Esophagus (tissue), 2 donors: Measurements from ENCODE around the gene GP5. TPM values are rescaled to one million over a fixed set of nuclear protein-coding genes. Genes with fewer than 3 reads are reported as not detected.
A peak's percentile ranks its signal among the peaks of the same experiment; 100 is the strongest.

ENCODE experiments used
- H3K27ac ChIP-seq, 2 donors: one replicate each; pipeline ENCODE4 v1.5.1; 2013; ENCODE audit warnings: low read depth in 2 of 2, mild to moderate bottlenecking in 2 of 2, inconsistent platforms in 1 of 2, low read length in 1 of 2, moderate library complexity in 1 of 2
- H3K27me3 ChIP-seq, 2 donors: one replicate each; pipeline ENCODE4 v1.6.1; 2013; ENCODE audit warnings: low read length in 2 of 2, control low read depth in 1 of 2, mild to moderate bottlenecking in 1 of 2; ENCODE audit not compliant: insufficient read depth in 2 of 2, control insufficient read depth in 1 of 2
- H3K36me3 ChIP-seq, 2 donors: one replicate each; pipeline ENCODE4 v1.6.1; 2013; ENCODE audit warnings: low read length in 1 of 2; ENCODE audit not compliant: control insufficient read depth in 2 of 2, insufficient read depth in 2 of 2
- H3K4me1 ChIP-seq, 2 donors: one replicate each; pipeline ENCODE4 v1.6.1; 2013; ENCODE audit warnings: low read length in 1 of 2; ENCODE audit not compliant: control insufficient read depth in 2 of 2, insufficient read depth in 2 of 2
- H3K4me3 ChIP-seq, 2 donors: one replicate each; pipeline ENCODE4 v1.5.1; 2013; ENCODE audit warnings: low read length in 2 of 2, mild to moderate bottlenecking in 2 of 2, low read depth in 1 of 2, moderate library complexity in 1 of 2
- H3K9me3 ChIP-seq, 2 donors: one replicate each; pipeline ENCODE4 v1.6.1; 2013; ENCODE audit warnings: mild to moderate bottlenecking in 2 of 2, low read depth in 1 of 2, low read length in 1 of 2, moderate library complexity in 1 of 2; ENCODE audit not compliant: control insufficient read depth in 2 of 2, insufficient read depth in 1 of 2
- WGBS, 2 donors: extraction: QIAGEN DNeasy Blood & Tissue Kit; methylation state at CpG; one replicate each; pipeline ENCODE4 v1.1.7; 2013; 5-methylcytosine and 5-hydroxymethylcytosine counted together
- polyA plus RNA-seq, 2 donors: library from polyadenylated mRNA; stranded (reverse); fragments of 200-250 nt; gene quantifications; one replicate each; pipeline ENCODE4 v1.2.3, GENCODE V29; 2013
- donor health status: healthy with polysubstance abuse.
- donor health status: Bipolar disorder and iron deficiency.

GP5 gene, protein sequence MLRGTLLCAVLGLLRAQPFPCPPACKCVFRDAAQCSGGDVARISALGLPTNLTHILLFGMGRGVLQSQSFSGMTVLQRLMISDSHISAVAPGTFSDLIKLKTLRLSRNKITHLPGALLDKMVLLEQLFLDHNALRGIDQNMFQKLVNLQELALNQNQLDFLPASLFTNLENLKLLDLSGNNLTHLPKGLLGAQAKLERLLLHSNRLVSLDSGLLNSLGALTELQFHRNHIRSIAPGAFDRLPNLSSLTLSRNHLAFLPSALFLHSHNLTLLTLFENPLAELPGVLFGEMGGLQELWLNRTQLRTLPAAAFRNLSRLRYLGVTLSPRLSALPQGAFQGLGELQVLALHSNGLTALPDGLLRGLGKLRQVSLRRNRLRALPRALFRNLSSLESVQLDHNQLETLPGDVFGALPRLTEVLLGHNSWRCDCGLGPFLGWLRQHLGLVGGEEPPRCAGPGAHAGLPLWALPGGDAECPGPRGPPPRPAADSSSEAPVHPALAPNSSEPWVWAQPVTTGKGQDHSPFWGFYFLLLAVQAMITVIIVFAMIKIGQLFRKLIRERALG
- under 1 TPM in 1 of 2 donors, not detected in 1; 0.01 TPM for polyA plus RNA-seq

DNA sequence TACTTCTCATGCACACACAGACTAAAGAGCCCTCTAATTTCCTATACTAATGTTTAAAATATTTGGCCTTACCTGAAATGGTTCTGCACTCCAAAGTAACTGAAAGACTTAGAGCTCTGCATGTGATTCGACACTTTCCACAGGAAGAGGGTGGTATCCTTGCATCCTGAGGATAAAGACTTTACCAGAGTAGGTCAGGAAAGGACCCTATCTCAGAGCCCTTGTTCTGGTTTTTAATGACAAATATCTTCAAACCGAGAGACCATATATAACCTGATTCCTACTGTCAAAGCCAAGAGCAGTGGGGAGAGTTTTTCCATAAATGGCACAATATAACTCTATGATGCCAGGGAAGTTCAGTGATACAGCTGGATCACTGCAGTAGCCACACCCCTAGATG, at the start of gene GP5:
GP5 (minus strand) TSS at position 101 of the 400 bp plus-strand sequence. CDS start 984 bp downstream, outside the sequence.
- peaks cover 4 to 11% of the 10 kb centered on the region in 2 donors for H3K4me1 ChIP-seq
- H3K36me3 ChIP-seq: no peaks in the 10 kb centered on the region
- H3K9me3 ChIP-seq: no peaks in the 10 kb centered on the region
- 72 to 74% methylated on average over 2 of the region's 2 CpGs for WGBS, 2 donors
- H3K4me3 ChIP-seq: peak within 1 kb of the TSS in 1 of 2 donors; percentile 38
- no peaks in the 10 kb centered on the region for H3K27me3 ChIP-seq
- no peak within 1 kb of the TSS for H3K27ac ChIP-seq

DNA sequence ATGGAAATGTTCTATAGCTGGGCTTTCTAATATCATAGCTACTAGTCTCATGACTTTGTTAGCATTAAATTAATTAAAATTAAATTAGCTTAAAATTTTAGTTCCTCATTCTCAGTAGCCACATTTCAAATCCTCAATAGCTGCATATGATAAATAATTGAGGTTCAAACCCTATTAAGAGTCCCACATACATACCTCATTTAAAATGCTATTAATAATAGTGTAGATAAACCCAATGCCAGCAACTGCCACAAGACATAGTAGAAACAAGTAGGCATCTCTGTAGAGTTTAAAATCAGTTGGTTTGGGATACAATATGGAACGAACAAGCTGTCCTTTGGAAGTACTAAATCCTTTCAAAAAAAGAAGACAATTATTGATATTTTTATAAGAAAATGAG, 48.6 kb upstream of the GP5 start:
- H3K27me3 ChIP-seq: no peaks in the 10 kb centered on the region
- H3K9me3 ChIP-seq: no peaks in the 10 kb centered on the region
- H3K4me3 ChIP-seq: no peak overlapping the region
- H3K27ac ChIP-seq: no peak overlapping the region
- H3K36me3 ChIP-seq: peaks cover 5 to 11% of the 10 kb centered on the region in 2 donors
- 88 to 95% methylated on average over 1 of the region's 1 CpG for WGBS, 2 donors
- no peaks in the 10 kb centered on the region for H3K4me1 ChIP-seq

DNA sequence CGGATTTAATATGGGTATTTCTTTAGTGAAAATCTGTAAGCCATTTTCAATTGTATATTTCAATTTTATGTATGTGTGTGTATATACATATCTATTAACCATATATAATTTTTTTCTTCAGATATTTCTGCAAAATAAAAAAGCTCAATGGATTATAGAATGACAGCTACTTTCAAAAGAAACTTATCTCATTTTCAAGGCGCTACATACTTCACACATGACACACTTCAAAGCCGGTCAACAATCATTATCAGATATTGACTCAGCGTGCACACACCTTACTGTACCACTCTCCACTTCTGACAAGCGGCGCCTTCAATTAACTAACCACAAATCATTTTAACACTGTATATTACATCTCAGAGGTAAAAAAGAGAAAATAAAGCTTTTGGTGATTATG, 48.1 kb upstream of the GP5 start:
- peaks cover 5 to 11% of the 10 kb centered on the region in 2 donors for H3K36me3 ChIP-seq
- H3K4me3 ChIP-seq: no peak overlapping the region
- whole genome bisulfite sequencing, 2 donors: 66 to 90% methylated on average over 6 of the region's 6 CpGs
- no peaks in the 10 kb centered on the region for H3K9me3 ChIP-seq
- no peaks in the 10 kb centered on the region for H3K27me3 ChIP-seq
- no peak overlapping the region for H3K27ac ChIP-seq
- H3K4me1 ChIP-seq: no peaks in the 10 kb centered on the region

DNA sequence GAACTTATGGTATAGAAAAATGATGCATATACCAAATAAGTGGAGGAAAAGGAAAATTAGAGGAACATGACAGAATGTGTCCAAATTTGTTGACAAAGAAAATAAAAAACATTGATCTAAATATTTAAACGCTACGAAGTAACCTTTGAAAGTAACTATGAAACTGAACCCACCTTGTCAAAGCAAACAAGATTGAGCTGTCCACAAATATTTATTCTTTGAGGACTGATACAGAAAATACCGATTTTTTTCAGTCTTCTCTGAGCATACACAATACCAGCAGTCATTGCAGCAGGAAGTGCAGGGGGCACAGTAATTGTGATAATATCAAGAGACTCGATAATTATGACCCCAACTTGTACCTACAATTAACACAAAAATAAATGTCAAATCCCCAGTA, 47.7 kb upstream of the GP5 start:
- Histone ChIP-seq H3K4me1 (no peaks in the 10 kb centered on the region), H3K4me3 (no peak overlapping the region), H3K27ac (no peak overlapping the region), H3K36me3 (peaks cover 5 to 11% of the 10 kb centered on the region in 2 donors), H3K9me3 (no peaks in the 10 kb centered on the region), H3K27me3 (no peaks in the 10 kb centered on the region)
- 59 to 82% methylated on average over 4 of the region's 4 CpGs for WGBS, 2 donors

DNA sequence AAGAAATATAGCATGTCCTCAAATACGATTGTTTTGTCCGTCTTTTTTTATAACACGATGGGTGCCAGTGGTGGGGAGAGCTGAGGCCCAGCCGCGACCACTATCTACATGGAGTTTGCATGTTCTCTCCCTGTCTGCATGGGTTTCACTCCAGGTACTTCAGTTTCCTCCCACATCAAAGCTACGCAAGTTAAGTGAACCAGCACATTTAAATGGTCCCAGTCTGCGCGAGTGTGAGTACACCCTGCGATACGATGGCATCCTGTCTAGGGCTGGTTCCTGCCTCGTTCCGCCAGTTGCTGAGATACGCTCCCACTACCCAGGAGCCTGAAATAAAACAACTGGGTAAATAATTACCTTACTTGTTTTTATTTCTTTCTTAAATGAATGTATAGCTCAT, 47.1 kb upstream of the GP5 start:
- Histone ChIP-seq H3K27me3 (no peaks in the 10 kb centered on the region), H3K9me3 (no peaks in the 10 kb centered on the region), H3K4me3 (no peak overlapping the region), H3K36me3 (peaks cover 0 to 6% of the 10 kb centered on the region in 2 donors), H3K27ac (no peak overlapping the region), H3K4me1 (no peaks in the 10 kb centered on the region)
- WGBS, 2 donors: 93 to 95% methylated on average over 13 of the region's 13 CpGs

DNA sequence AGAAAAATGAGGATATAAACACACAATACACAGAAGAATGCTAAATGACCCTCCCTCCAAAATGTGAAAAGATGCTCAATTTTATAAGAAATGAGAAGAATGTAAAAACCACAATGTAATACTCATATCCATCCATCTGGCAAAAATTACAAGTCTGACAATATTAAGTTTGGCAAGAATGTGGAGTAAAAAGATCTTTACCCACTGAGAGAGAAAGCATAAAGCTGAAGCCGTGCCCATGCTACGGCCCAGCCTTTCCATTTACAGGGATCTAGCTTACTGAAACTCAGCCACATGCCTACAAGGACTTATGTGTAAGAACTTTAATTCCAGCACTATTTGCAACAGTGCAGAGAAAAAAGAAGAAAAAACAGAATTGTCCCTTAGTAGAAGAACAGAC, 44.8 kb upstream of the GP5 start:
- H3K9me3 ChIP-seq: no peaks in the 10 kb centered on the region
- H3K36me3 ChIP-seq: peaks cover 3 to 4% of the 10 kb centered on the region in 2 donors
- 94 to 95% methylated on average over 2 of the region's 2 CpGs for WGBS, 2 donors

DNA sequence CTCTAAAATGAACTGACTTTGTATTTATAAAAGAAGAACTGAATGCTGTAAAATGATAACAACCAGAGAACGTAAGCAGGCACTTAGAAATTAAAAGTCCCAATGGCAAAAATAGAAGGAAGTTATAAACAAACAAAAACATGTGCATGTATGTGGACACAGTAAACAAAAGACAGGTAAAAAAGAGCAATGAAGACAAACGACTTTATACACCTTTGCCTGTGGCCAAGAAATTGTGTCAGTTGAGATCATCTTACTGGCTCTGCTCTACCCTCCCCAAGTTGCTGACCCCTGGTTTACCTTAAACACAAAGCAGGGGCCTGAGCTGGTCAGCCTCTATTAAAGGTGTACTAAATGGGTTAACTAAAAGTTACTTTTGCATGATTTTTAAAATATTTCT, 41.7 kb upstream of the GP5 start:
- 46 to 58% methylated on average over 2 of the region's 2 CpGs for WGBS, 2 donors
- H3K9me3 ChIP-seq: no peaks in the 10 kb centered on the region
- no peak overlapping the region for H3K4me3 ChIP-seq
- peaks cover 2 to 4% of the 10 kb centered on the region in 2 donors for H3K36me3 ChIP-seq
- no peaks in the 10 kb centered on the region for H3K4me1 ChIP-seq
- H3K27me3 ChIP-seq: no peaks in the 10 kb centered on the region
- no peak overlapping the region for H3K27ac ChIP-seq

More for the DNA sequence above, 44.8 kb upstream of the GP5 start:
- Histone ChIP-seq H3K27me3 (no peaks in the 10 kb centered on the region), H3K27ac (no peak overlapping the region), H3K4me3 (no peak overlapping the region), H3K4me1 (no peaks in the 10 kb centered on the region)

DNA sequence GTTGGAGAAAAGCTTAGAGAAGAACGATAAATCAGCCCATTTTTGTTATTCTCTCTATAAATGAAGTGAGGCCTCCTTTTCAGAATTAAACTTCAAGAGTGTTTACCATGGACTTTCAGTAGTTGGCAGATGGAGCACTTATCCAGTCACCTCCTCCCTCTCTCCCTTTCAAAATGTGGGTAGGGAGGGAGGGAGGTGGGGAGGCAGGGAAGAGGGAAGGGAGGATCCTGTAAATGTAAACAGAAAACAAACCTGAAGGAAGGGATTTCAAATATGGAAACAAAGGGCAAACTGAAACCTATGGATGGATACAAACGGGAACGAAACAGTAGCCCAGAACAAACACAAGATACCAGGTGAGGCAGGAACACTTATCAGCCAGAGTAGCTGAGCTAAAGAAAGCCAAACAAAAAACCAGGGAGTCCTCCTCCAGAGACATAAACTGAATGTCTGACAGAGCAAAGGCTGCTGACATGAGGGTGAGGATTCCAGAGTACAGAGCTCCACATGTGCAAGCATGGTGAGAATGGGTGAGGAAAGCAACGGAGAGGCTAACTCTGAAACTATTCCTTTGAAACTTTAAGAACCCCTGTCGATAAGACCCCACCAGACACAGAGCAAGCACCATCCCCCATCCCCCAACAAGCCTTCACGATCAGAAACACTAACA, 41.0 kb upstream of the GP5 start:
- no peaks in the 10 kb centered on the region for H3K27me3 ChIP-seq
- no peaks in the 10 kb centered on the region for H3K9me3 ChIP-seq
- peaks cover 2 to 4% of the 10 kb centered on the region in 2 donors for H3K36me3 ChIP-seq
- H3K27ac ChIP-seq: no peak overlapping the region
- 74 to 76% methylated on average over 6 of the region's 6 CpGs for WGBS, 2 donors
- no peaks in the 10 kb centered on the region for H3K4me1 ChIP-seq
- no peak overlapping the region for H3K4me3 ChIP-seq

DNA sequence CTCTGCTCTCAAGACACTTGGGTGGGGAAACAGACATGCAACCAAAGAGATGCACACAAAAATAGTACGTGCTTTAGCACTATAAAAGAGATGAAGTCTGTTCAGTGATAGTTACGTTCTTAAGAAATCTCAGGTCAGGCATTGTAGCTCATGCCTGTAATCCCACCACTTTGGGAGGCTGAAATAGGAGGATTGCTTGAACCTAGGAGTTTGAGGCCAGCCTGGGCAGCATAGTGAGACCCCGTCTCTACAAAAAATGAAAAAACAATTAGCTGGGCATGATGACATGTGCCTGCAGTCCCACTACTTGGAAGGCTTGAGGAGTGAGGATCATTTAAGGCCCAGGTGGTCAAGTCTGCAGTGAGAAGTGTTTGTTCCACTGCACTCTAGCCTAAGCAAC, 35.4 kb upstream of the GP5 start:
- no peaks in the 10 kb centered on the region for H3K27me3 ChIP-seq
- WGBS, 2 donors: 81 to 95% methylated on average over 3 of the region's 3 CpGs
- H3K9me3 ChIP-seq: no peaks in the 10 kb centered on the region
- no peak overlapping the region for H3K4me3 ChIP-seq
- peaks cover 4 to 5% of the 10 kb centered on the region in 2 donors for H3K36me3 ChIP-seq
- H3K4me1 ChIP-seq: no peaks in the 10 kb centered on the region
- H3K27ac ChIP-seq: no peak overlapping the region
